GM12878 (cell line): ENCODE data around the gene AK4. TPM values are rescaled to one million over a fixed set of nuclear protein-coding genes. Genes with fewer than 3 reads are reported as not detected.

Experiments
- HDGF ChIP-seq: fragments of 450-650 bp; IDR thresholded peaks from 2 replicates; pipeline ENCODE4 v1.6.1; 2016; ENCODE audit warnings: antibody characterized with exemption
- SMARCA5 ChIP-seq: fragments of 450-650 bp; IDR thresholded peaks from 2 replicates; pipeline ENCODE4 v1.6.1; 2017; ENCODE audit warnings: mild to moderate bottlenecking
- polyA plus RNA-seq, 11 experiments: library from polyadenylated mRNA; depleted of rRNA in 4 of 11; unstranded in 6 of 11; stranded (reverse) in 5 of 11; fragments of >200 nt; fragmentation: Nextera tagmentation in 4 of 11; fragmentation: Illumina TruSeq in 1 of 11; extraction: Ambion mirVana in 4 of 11; extraction: Trizol in 1 of 11; gene quantifications; 1 replicate in 1 of 11; 2 replicates in 10 of 11; pipeline versions ENCODE4 v1.2.1 to v1.2.3, GENCODE V29; 2011 to 2016; ENCODE audit warnings: inconsistent platforms in 2 of 11, missing spikeins in 2 of 11, low read depth in 1 of 11
- total RNA-seq, 4 experiments: library from RNA; depleted of rRNA in 3 of 4; stranded (reverse); fragments of >200 nt in 3 of 4; fragmentation: Illumina TruSeq in 1 of 4; extraction: Trizol in 1 of 4; gene quantifications; 2 replicates each; pipeline versions ENCODE4 v1.2.1 to v1.2.3, GENCODE V29; 2013 to 2021
- TF ChIP-seq, protein P1 (sequence below): fragments of 450-650 bp; IDR thresholded peaks from 2 replicates; pipeline ENCODE4 v1.6.1; 2017; ENCODE audit warnings: mild to moderate bottlenecking, moderate library complexity
- TF ChIP-seq, protein P2 (sequence below): IDR thresholded peaks from 2 replicates; pipeline ENCODE4 v1.6.1; 2011; ENCODE audit warnings: mild to moderate bottlenecking, low read depth, low read length, moderate library complexity; ENCODE audit not compliant: insufficient replicate concordance
- TF ChIP-seq, protein P3 (sequence below): IDR thresholded peaks from 2 replicates; pipeline ENCODE4 v1.6.1; 2012; ENCODE audit warnings: low read length, inconsistent platforms

Gene AK4
- total and polyA plus RNA-seq, 10 of the 15 experiments (the other 5 are each of a cell fraction or from before 2014, with no cell fraction given): 23.9 to 161 (median 49.0) TPM

DNA sequence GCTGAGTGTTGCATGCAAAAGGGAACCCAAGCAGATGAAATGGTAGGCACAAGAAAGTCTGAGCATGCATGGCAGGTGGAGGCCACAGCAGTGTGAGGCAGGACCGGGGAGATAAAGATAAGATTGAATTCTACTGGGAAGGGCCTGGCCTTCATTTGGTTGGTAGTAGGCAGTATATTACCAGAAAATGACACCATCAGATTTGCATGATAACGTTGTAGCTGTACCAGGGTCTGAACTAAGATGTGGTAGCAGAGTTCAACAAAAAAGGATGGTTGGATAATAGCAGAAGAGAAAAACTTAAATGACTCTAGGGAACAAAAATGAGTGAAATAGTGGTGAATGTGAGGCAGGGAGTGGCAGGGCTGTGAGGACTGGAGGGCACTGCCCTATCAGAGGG lies 85.8 kb downstream of the AK4 start (continued):
- TF ChIP-seq HDGF (no peak), SMARCA5 (no peak)
- TF ChIP-seq, protein P1, sequence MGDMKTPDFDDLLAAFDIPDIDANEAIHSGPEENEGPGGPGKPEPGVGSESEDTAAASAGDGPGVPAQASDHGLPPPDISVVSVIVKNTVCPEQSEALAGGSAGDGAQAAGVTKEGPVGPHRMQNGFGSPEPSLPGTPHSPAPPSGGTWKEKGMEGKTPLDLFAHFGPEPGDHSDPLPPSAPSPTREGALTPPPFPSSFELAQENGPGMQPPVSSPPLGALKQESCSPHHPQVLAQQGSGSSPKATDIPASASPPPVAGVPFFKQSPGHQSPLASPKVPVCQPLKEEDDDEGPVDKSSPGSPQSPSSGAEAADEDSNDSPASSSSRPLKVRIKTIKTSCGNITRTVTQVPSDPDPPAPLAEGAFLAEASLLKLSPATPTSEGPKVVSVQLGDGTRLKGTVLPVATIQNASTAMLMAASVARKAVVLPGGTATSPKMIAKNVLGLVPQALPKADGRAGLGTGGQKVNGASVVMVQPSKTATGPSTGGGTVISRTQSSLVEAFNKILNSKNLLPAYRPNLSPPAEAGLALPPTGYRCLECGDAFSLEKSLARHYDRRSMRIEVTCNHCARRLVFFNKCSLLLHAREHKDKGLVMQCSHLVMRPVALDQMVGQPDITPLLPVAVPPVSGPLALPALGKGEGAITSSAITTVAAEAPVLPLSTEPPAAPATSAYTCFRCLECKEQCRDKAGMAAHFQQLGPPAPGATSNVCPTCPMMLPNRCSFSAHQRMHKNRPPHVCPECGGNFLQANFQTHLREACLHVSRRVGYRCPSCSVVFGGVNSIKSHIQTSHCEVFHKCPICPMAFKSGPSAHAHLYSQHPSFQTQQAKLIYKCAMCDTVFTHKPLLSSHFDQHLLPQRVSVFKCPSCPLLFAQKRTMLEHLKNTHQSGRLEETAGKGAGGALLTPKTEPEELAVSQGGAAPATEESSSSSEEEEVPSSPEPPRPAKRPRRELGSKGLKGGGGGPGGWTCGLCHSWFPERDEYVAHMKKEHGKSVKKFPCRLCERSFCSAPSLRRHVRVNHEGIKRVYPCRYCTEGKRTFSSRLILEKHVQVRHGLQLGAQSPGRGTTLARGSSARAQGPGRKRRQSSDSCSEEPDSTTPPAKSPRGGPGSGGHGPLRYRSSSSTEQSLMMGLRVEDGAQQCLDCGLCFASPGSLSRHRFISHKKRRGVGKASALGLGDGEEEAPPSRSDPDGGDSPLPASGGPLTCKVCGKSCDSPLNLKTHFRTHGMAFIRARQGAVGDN: no peak
- TF ChIP-seq, protein P2, sequence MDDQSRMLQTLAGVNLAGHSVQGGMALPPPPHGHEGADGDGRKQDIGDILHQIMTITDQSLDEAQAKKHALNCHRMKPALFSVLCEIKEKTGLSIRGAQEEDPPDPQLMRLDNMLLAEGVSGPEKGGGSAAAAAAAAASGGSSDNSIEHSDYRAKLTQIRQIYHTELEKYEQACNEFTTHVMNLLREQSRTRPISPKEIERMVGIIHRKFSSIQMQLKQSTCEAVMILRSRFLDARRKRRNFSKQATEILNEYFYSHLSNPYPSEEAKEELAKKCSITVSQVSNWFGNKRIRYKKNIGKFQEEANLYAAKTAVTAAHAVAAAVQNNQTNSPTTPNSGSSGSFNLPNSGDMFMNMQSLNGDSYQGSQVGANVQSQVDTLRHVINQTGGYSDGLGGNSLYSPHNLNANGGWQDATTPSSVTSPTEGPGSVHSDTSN: no peak
- TF ChIP-seq, protein P3, sequence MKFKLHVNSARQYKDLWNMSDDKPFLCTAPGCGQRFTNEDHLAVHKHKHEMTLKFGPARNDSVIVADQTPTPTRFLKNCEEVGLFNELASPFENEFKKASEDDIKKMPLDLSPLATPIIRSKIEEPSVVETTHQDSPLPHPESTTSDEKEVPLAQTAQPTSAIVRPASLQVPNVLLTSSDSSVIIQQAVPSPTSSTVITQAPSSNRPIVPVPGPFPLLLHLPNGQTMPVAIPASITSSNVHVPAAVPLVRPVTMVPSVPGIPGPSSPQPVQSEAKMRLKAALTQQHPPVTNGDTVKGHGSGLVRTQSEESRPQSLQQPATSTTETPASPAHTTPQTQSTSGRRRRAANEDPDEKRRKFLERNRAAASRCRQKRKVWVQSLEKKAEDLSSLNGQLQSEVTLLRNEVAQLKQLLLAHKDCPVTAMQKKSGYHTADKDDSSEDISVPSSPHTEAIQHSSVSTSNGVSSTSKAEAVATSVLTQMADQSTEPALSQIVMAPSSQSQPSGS: no peak
